GM23248 (cell line): Measurements from ENCODE around the gene ELP5. TPM values are rescaled to one million over a fixed set of nuclear protein-coding genes. Genes with fewer than 3 reads are reported as not detected.

Experiments
- DNase-seq: peaks from one replicate; pipeline ENCODE4 v3.0.0-alpha.2; 2015
- H2AFZ ChIP-seq: fragments of 200-600 bp; sonication (generic); 2 replicates; pipeline ENCODE4 v1.6.1; 2016; ENCODE audit warnings: antibody characterized with exemption
- H3F3A ChIP-seq: fragments of 200-600 bp; sonication (generic); 2 replicates; pipeline ENCODE4 v1.6.1; 2016; ENCODE audit warnings: mild to moderate bottlenecking, antibody characterized with exemption, mixed run types; ENCODE audit not compliant: insufficient read depth
- H3K27ac ChIP-seq: fragments of 200-600 bp; sonication (generic); 2 replicates; pipeline ENCODE4 v1.5.1; 2016; ENCODE audit warnings: mild to moderate bottlenecking
- H3K27me3 ChIP-seq: fragments of 200-600 bp; sonication (generic); replicated peaks from 2 replicates; pipeline ENCODE4 v1.6.1; 2016; ENCODE audit warnings: mild to moderate bottlenecking; ENCODE audit not compliant: insufficient read depth
- H3K36me3 ChIP-seq: fragments of 200-600 bp; sonication (generic); 2 replicates; pipeline ENCODE4 v1.6.1; 2016; ENCODE audit warnings: low read depth, mild to moderate bottlenecking
- H3K4me1 ChIP-seq: fragments of 200-600 bp; sonication (generic); 2 replicates; pipeline ENCODE4 v1.6.1; 2016; ENCODE audit warnings: mild to moderate bottlenecking; ENCODE audit not compliant: insufficient read depth
- H3K4me2 ChIP-seq: fragments of 200-600 bp; sonication (generic); one replicate; pipeline ENCODE4 v1.6.1; 2016; ENCODE audit warnings: mild to moderate bottlenecking; ENCODE audit not compliant: unreplicated experiment
- H3K4me3 ChIP-seq: fragments of 200-600 bp; sonication (generic); 2 replicates; pipeline ENCODE4 v1.5.1; 2016; ENCODE audit warnings: mild to moderate bottlenecking
- H3K79me2 ChIP-seq: fragments of 200-600 bp; sonication (generic); 2 replicates; pipeline ENCODE4 v1.6.1; 2016; ENCODE audit warnings: mild to moderate bottlenecking; ENCODE audit not compliant: insufficient read depth
- H3K9ac ChIP-seq: fragments of 200-600 bp; sonication (generic); 2 replicates; pipeline ENCODE4 v1.6.1; 2016; ENCODE audit warnings: mild to moderate bottlenecking
- H3K9me2 ChIP-seq: fragments of 200-600 bp; sonication (generic); 2 replicates; pipeline ENCODE4 v1.6.1; 2016; ENCODE audit warnings: mixed run types, mild to moderate bottlenecking, moderate library complexity; ENCODE audit not compliant: insufficient read depth
- H3K9me3 ChIP-seq: fragments of 200-600 bp; sonication (generic); one replicate; pipeline ENCODE4 v1.6.1; 2017; ENCODE audit warnings: low read depth
- H4K20me1 ChIP-seq: fragments of 200-600 bp; sonication (generic); 2 replicates; pipeline ENCODE4 v1.6.0; 2016; ENCODE audit not compliant: insufficient read depth
- EZH2 ChIP-seq: fragments of 200-600 bp; sonication (generic); IDR thresholded peaks from 2 replicates; pipeline ENCODE4 v1.6.1; 2018; ENCODE audit warnings: antibody characterized with exemption, mild to moderate bottlenecking; ENCODE audit not compliant: insufficient read depth, poor library complexity, severe bottlenecking
- EZH2phosphoT487 ChIP-seq: fragments of 200-600 bp; sonication (generic); IDR thresholded peaks from 2 replicates; pipeline ENCODE4 v1.6.1; 2018; ENCODE audit warnings: antibody characterized with exemption, moderate library complexity, mild to moderate bottlenecking, low read depth; ENCODE audit not compliant: insufficient read depth
- WGBS, 2 experiments: methylation state at CpG; one replicate each; pipeline ENCODE4 v1.1.6; 2015 to 2017; ENCODE audit warnings: low lambda C conversion rate in 2 of 2, low coverage in 1 of 2; ENCODE audit errors: missing lambda C conversion rate in 2 of 2; 5-methylcytosine and 5-hydroxymethylcytosine counted together
- in situ Hi-C: fragments of 300-500 bp; cut with MboI; formaldehyde crosslinking; loops from 2 replicates; pipeline ENCODE4 v1.15.0; 2020
- microRNA counts: library from miRNA; unstranded; fragments of <30 nt; microRNA quantifications from one replicate; lab custom pipeline; 2016
- microRNA-seq: library from miRNA; unstranded; fragments of <30 nt; microRNA quantifications from one replicate; pipeline ENCODE4, GENCODE V29; 2016; ENCODE audit warnings: borderline number of aligned reads
- polyA plus RNA-seq: library from polyadenylated mRNA; unstranded; fragments of >200 nt; fragmentation: Nextera tagmentation; extraction: Ambion mirVana; gene quantifications from 2 replicates; pipeline ENCODE4 v1.2.1, GENCODE V29; 2016
- small RNA-seq: library from RNA; depleted of rRNA; stranded (forward); fragments of <200 nt; gene quantifications from one replicate; pipeline ENCODE3, GENCODE V24; 2014; ENCODE audit warnings: low read depth, low replicate concordance
- total RNA-seq: library from RNA; depleted of rRNA; stranded (reverse); fragments of >200 nt; shearing (Covaris generic); gene quantifications from 2 replicates; pipeline ENCODE4 v1.2.3, GENCODE V29; 2014; rRNA removed

Gene ELP5
- total and polyA plus RNA-seq, 2 experiments from 2014 or later, result 32.9 to 34.8 TPM

DNA sequence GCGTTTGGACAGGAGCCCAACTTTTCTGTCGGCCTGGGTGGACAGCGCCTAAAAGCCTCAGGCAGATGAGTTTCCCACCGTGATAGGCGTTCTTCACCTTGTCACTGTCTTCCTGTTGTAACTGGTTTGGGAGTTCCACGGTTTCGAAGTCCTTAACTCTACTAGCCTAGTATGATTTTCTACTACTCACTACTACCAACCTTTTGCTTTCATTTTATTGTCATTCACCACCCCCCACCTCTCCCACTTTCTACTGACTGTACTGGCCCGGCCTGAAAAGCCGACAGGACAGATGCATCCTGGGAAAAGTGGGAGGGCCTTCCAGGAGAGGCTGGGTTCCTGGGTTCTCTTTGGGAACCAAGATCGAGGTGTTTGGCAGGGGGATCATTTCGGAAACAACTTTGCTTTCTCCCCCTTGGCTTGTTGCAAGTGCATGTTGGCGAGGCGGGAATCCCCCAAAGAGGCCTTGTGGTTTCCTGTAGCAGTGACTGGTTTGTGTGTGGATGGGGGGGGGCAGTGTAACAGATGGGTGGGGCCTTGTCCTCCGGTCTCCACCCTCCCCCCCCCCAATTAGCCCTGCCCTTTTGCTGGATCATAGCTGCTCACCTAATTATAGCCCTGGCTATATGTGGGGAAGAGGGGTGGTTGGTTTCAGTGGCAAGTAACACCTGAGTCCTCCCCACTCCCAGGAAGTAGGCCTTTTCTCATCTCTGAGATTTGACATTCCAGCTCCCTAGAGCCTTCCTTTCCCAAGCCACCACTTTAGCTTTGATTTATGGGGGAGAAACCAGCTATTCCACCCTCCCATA, 56.8 kb downstream of the ELP5 start:
- no peak for TF ChIP-seq EZH2
- TF ChIP-seq EZH2phosphoT487, result no peak
- Histone ChIP-seq H3K27ac (peak overlapping the region; percentile 96), H3K4me1 (peaks cover 38% of the 10 kb centered on the region), H3K36me3 (peaks cover 42% of the 10 kb centered on the region), H2AFZ (no peak overlapping the region), H3K4me3 (peak overlapping the region; percentile 91), H3K27me3 (no peaks in the 10 kb centered on the region), H3K79me2 (peaks cover 64% of the 10 kb centered on the region), H3K9me2 (no peaks in the 10 kb centered on the region), H3K9me3 (no peaks in the 10 kb centered on the region), H4K20me1 (peaks cover 22% of the 10 kb centered on the region), H3F3A (peaks cover 58% of the 10 kb centered on the region), H3K4me2 (peak overlapping the region; percentile 98), H3K9ac (peak overlapping the region; percentile 98)
- 1% methylated on average over 13 to 14 of the region's 14 CpGs for WGBS, 2 experiments
- in situ Hi-C loops, result no loop called here
- peak; percentile 94 for DNase-seq

MicroRNAs encoded within 50 kb of the gene (microRNA counts, 767-probe panel; counts per million panel counts)
- microRNA hsa-miR-324-3p (lab: Ali Mortazavi, UCI) (447 counts per million, percentile 86 among the panel's probes with 10 or more counts), microRNA hsa-miR-324-5p (lab: Ali Mortazavi, UCI) (447 counts per million, percentile 86 among the panel's probes with 10 or more counts)

Small RNA genes within 50 kb of the gene (microRNA-seq; reads per million reads assigned to microRNA genes)
- gene MIR324, result 3,371 reads per million, percentile 87 among the genes with 10 or more reads in this experiment

Small RNA genes within 50 kb of the gene (small RNA-seq; reads per million reads assigned to genes)
- gene MIR324 (0.25 reads per million), gene RF00019 (not detected)

Other genes with a start within 250 kb of the ELP5 start
Only the 30 nearest of the 35 such genes appear.
- gene SLC16A13, start 216.2 kb upstream of the ELP5 start, total RNA-seq, result 0.25 TPM in 1 of 2 replicates, not detected in the other
- 0.87 and 1.1 TPM in 2 replicates for gene SLC16A13, start 216.2 kb upstream of the ELP5 start, polyA plus RNA-seq
- gene SLC16A11, start 208.1 kb upstream of the ELP5 start, total RNA-seq, result not detected in 2 replicates
- 0.30 TPM in 1 of 2 replicates, not detected in the other for gene SLC16A11, start 208.1 kb upstream of the ELP5 start, polyA plus RNA-seq
- not detected in 2 replicates for gene CLEC10A, start 172.0 kb upstream of the ELP5 start, total RNA-seq
- not detected in 2 replicates for gene CLEC10A, start 172.0 kb upstream of the ELP5 start, polyA plus RNA-seq
- gene ASGR2, start 137.4 kb upstream of the ELP5 start, total RNA-seq, result not detected in 2 replicates
- gene ASGR2, start 137.4 kb upstream of the ELP5 start, polyA plus RNA-seq, result not detected in 2 replicates
- gene ASGR1, start 72.8 kb upstream of the ELP5 start, total RNA-seq, result 0.97 TPM in 1 of 2 replicates, not detected in the other
- 0.63 and 0.75 TPM in 2 replicates for gene ASGR1, start 72.8 kb upstream of the ELP5 start, polyA plus RNA-seq
- 13.1 and 23.8 TPM in 2 replicates for gene DLG4, start 32.4 kb upstream of the ELP5 start, total RNA-seq
- gene DLG4, start 32.4 kb upstream of the ELP5 start, polyA plus RNA-seq, result 1.3 and 1.9 TPM in 2 replicates
- gene ACADVL, start 32.3 kb upstream of the ELP5 start, total RNA-seq, result 453 and 600 TPM in 2 replicates
- gene ACADVL, start 32.3 kb upstream of the ELP5 start, polyA plus RNA-seq, result 386 and 441 TPM in 2 replicates
- gene DVL2, start 17.7 kb upstream of the ELP5 start, total RNA-seq, result 41.2 and 45.8 TPM in 2 replicates
- gene DVL2, start 17.7 kb upstream of the ELP5 start, polyA plus RNA-seq, result 18.9 and 19.5 TPM in 2 replicates
- 32.0 and 42.6 TPM in 2 replicates for gene PHF23, start 12.8 kb upstream of the ELP5 start, total RNA-seq
- gene PHF23, start 12.8 kb upstream of the ELP5 start, polyA plus RNA-seq, result 40.7 and 45.6 TPM in 2 replicates
- gene GABARAP, start 9.8 kb upstream of the ELP5 start, total RNA-seq, result 152 and 355 TPM in 2 replicates
- 845 and 847 TPM in 2 replicates for gene GABARAP, start 9.8 kb upstream of the ELP5 start, polyA plus RNA-seq
- gene CTDNEP1, start 481 bp upstream of the ELP5 start, total RNA-seq, result 38.9 and 63.2 TPM in 2 replicates
- gene CTDNEP1, start 481 bp upstream of the ELP5 start, polyA plus RNA-seq, result 30.0 and 30.7 TPM in 2 replicates
- 4.5 and 5.4 TPM in 2 replicates for gene CLDN7, start 10.3 kb downstream of the ELP5 start, total RNA-seq
- gene CLDN7, start 10.3 kb downstream of the ELP5 start, polyA plus RNA-seq, result 1.7 and 2.3 TPM in 2 replicates
- gene SLC2A4, start 29.5 kb downstream of the ELP5 start, total RNA-seq, result not detected in 2 replicates
- 0.08 TPM in 1 of 2 replicates, not detected in the other for gene SLC2A4, start 29.5 kb downstream of the ELP5 start, polyA plus RNA-seq
- gene YBX2, start 42.4 kb downstream of the ELP5 start, total RNA-seq, result 0.22 TPM in 1 of 2 replicates, not detected in the other
- not detected in 2 replicates for gene YBX2, start 42.4 kb downstream of the ELP5 start, polyA plus RNA-seq
- 869 and 956 TPM in 2 replicates for gene EIF5A, start 55.4 kb downstream of the ELP5 start, total RNA-seq
- 998 and 1,047 TPM in 2 replicates for gene EIF5A, start 55.4 kb downstream of the ELP5 start, polyA plus RNA-seq
- gene GPS2, start 63.1 kb downstream of the ELP5 start, total RNA-seq, result 50.1 and 81.3 TPM in 2 replicates
- gene GPS2, start 63.1 kb downstream of the ELP5 start, polyA plus RNA-seq, result 53.8 and 59.4 TPM in 2 replicates
- gene NEURL4, start 77.1 kb downstream of the ELP5 start, total RNA-seq, result 12.8 and 20.1 TPM in 2 replicates
- 2.0 and 2.1 TPM in 2 replicates for gene NEURL4, start 77.1 kb downstream of the ELP5 start, polyA plus RNA-seq
- gene ACAP1, start 84.3 kb downstream of the ELP5 start, total RNA-seq, result 0.89 and 4.4 TPM in 2 replicates
- gene ACAP1, start 84.3 kb downstream of the ELP5 start, polyA plus RNA-seq, result 15.6 and 15.7 TPM in 2 replicates
- gene KCTD11, start 99.9 kb downstream of the ELP5 start, total RNA-seq, result 24.9 and 27.2 TPM in 2 replicates
- gene KCTD11, start 99.9 kb downstream of the ELP5 start, polyA plus RNA-seq, result 15.5 and 16.2 TPM in 2 replicates
- not detected in 2 replicates for gene TMEM95, start 102.9 kb downstream of the ELP5 start, total RNA-seq
- not detected in 2 replicates for gene TMEM95, start 102.9 kb downstream of the ELP5 start, polyA plus RNA-seq
- gene TNK1, start 128.9 kb downstream of the ELP5 start, total RNA-seq, result 0.43 and 2.7 TPM in 2 replicates
- gene TNK1, start 128.9 kb downstream of the ELP5 start, polyA plus RNA-seq, result 1.1 and 1.2 TPM in 2 replicates
- gene PLSCR3, start 142.3 kb downstream of the ELP5 start, total RNA-seq, result 72.8 and 73.9 TPM in 2 replicates
- 136 and 153 TPM in 2 replicates for gene PLSCR3, start 142.3 kb downstream of the ELP5 start, polyA plus RNA-seq
- gene TMEM256, start 151.9 kb downstream of the ELP5 start, total RNA-seq, result 18.0 and 59.3 TPM in 2 replicates
- 40.1 and 44.2 TPM in 2 replicates for gene TMEM256, start 151.9 kb downstream of the ELP5 start, polyA plus RNA-seq
- 8.0 and 9.5 TPM in 2 replicates for gene NLGN2, start 155.6 kb downstream of the ELP5 start, total RNA-seq
- 3.3 and 3.5 TPM in 2 replicates for gene NLGN2, start 155.6 kb downstream of the ELP5 start, polyA plus RNA-seq
- gene SPEM1, start 168.1 kb downstream of the ELP5 start, total RNA-seq, result not detected in 2 replicates
- not detected in 2 replicates for gene SPEM1, start 168.1 kb downstream of the ELP5 start, polyA plus RNA-seq
- not detected in 2 replicates for gene SPEM2, start 173.4 kb downstream of the ELP5 start, total RNA-seq
- gene SPEM2, start 173.4 kb downstream of the ELP5 start, polyA plus RNA-seq, result not detected in 2 replicates
- gene SPEM3, start 176.6 kb downstream of the ELP5 start, total RNA-seq, result not detected in 2 replicates
- gene SPEM3, start 176.6 kb downstream of the ELP5 start, polyA plus RNA-seq, result not detected in 2 replicates
- 3.2 and 7.7 TPM in 2 replicates for gene TMEM102, start 183.2 kb downstream of the ELP5 start, total RNA-seq
- gene TMEM102, start 183.2 kb downstream of the ELP5 start, polyA plus RNA-seq, result 3.4 and 4.3 TPM in 2 replicates
- not detected in 2 replicates for gene FGF11, start 187.3 kb downstream of the ELP5 start, total RNA-seq
- gene FGF11, start 187.3 kb downstream of the ELP5 start, polyA plus RNA-seq, result 0.22 and 0.36 TPM in 2 replicates
- gene CHRNB1, start 192.8 kb downstream of the ELP5 start, total RNA-seq, result 3.9 and 4.9 TPM in 2 replicates
- 3.5 and 4.2 TPM in 2 replicates for gene CHRNB1, start 192.8 kb downstream of the ELP5 start, polyA plus RNA-seq